ENCODE results near the gene INO80. TPM values are rescaled to one million over a fixed set of nuclear protein-coding genes. Genes with fewer than 3 reads are reported as not detected.

The INO80 gene
- total RNA-seq, 4 donors from 2014 or later, result 17.5 to 111 (median 40.1) TPM

- Histone ChIP-seq H3K36me3 (peaks cover 0 to 7% (median 0%) of the 10 kb centered on the region in 3 donors), H3K27me3 (no peaks in the 10 kb centered on the region), H3K9me3 (no peaks in the 10 kb centered on the region), H3K27ac (no peak overlapping the region), H3K4me1 (no peaks in the 10 kb centered on the region), H3K4me3 (no peak overlapping the region)
- no peak for DNase-seq
- TF ChIP-seq POLR2A (IDR thresholded peaks at IDR 0.05), result no peak
- no peak for TF ChIP-seq CTCF (IDR thresholded peaks at IDR 0.05)
These were observed 9.1 kb downstream of the INO80 start for GRCh38 chr15:41106947-41107346.

- Histone ChIP-seq H3K9me3 (no peaks in the 10 kb centered on the region), H3K27ac (no peak overlapping the region), H3K27me3 (no peaks in the 10 kb centered on the region), H3K4me3 (no peak overlapping the region), H3K4me1 (no peaks in the 10 kb centered on the region), H3K36me3 (no peaks in the 10 kb centered on the region)
- TF ChIP-seq CTCF (IDR thresholded peaks at IDR 0.05) (no peak), POLR2A (IDR thresholded peaks at IDR 0.05) (no peak)
- no peak for DNase-seq
These were observed 10.4 kb downstream of the INO80 start for GRCh38 chr15:41105348-41106334.

DNA sequence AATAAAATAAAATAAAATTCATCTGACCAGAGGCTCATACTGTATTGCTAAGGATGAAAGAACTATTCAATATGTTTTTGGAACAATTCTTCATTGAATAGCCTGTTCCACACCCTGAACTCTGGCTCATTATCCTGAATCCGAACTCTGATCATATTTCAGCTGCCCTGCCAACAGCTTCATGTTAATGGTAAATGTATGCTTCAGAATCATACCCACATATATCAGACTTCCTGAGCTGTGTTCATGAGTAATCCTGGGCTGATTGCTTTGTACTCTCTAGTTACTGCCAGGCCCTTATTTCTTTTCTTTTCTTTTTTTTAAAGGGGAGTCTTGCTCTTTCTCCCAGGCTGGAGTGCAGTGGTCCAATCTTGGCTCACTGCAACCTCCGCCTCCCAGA lies 11.8 kb downstream of the INO80 start:
- H3K27me3 ChIP-seq, result no peaks in the 10 kb centered on the region
- H3K9me3 ChIP-seq, result no peaks in the 10 kb centered on the region
- H3K36me3 ChIP-seq, result no peaks in the 10 kb centered on the region
- no peak for TF ChIP-seq CTCF (IDR thresholded peaks at IDR 0.05)
- TF ChIP-seq POLR2A (IDR thresholded peaks at IDR 0.05), result no peak
- no peaks in the 10 kb centered on the region for H3K4me1 ChIP-seq
- no peak overlapping the region for H3K27ac ChIP-seq
- no peak for DNase-seq
- H3K4me3 ChIP-seq, result no peak overlapping the region

DNA sequence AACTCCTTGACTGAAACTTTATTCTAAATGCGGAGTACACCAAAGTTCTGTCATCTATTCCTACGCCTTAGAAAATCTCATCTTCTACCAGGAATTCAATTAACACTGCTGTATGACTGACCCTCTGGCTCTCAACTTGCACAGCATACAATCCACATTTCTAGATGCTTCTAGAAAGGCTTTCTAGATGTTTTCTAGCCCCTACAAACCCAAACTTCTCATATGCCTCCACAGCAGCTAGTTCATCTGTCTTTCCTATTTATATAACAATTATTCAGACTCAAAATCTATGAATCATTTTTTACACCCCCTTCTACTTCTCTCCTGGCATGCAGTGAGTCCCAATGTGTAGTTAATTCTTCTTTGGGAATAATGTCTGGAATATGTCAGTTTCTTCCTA lies 13.2 kb downstream of the INO80 start:
- Histone ChIP-seq H3K4me1 (no peaks in the 10 kb centered on the region), H3K36me3 (no peaks in the 10 kb centered on the region), H3K4me3 (no peak overlapping the region), H3K9me3 (no peaks in the 10 kb centered on the region), H3K27me3 (no peaks in the 10 kb centered on the region), H3K27ac (no peak overlapping the region)
- no peak for DNase-seq
- TF ChIP-seq POLR2A (IDR thresholded peaks at IDR 0.05), result no peak
- no peak for TF ChIP-seq CTCF (IDR thresholded peaks at IDR 0.05)

DNA sequence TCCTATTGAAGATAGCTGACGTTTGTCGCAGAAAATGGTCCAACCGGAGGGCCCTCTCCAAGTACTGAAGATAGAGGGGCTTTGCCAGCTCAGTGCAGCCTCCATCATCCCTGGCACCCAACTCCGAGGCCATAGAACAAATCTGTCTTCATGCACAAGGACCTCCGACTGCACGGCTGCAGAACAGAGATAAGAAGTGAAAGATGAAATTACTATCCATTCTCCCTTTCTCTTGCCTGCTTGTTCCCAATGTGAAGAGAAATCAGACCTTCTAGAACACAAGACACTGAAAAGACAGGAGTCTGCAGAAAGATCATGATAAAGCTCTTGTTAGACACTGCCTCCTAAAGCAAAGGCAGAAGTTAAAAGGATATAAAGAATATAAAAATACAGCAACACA lies 19.9 kb downstream of the INO80 start:
- no peak for DNase-seq
- no peak for TF ChIP-seq POLR2A (IDR thresholded peaks at IDR 0.05)
- TF ChIP-seq CTCF (IDR thresholded peaks at IDR 0.05), result no peak
- Histone ChIP-seq H3K27me3 (no peaks in the 10 kb centered on the region), H3K4me1 (no peaks in the 10 kb centered on the region), H3K4me3 (no peak overlapping the region), H3K36me3 (peaks cover 0 to 51% (median 0%) of the 10 kb centered on the region in 3 donors), H3K9me3 (no peaks in the 10 kb centered on the region), H3K27ac (no peak overlapping the region)
